GM21381 (cell line): ENCODE results near the gene TFIP11.
"Not testable (repeated sequence)": the region's sequence is repeated elsewhere in the genome, so short reads cannot be mapped to it uniquely, and the experiment has no call there.

Experiments
- ATAC-seq: cut with Tn5 transposase; IDR thresholded peaks from one replicate; pipeline ENCODE4 v1.9.1; 2021; ENCODE audit warnings: mild to moderate bottlenecking, moderate library complexity; ENCODE audit not compliant: unreplicated experiment

TFIP11 gene

GRCh38 chr22:26541167-26541819, 29.0 kb upstream of the TFIP11 start:
- ATAC-seq: no peak

- no peak for ATAC-seq
Observed at GRCh38 chr22:26540119-26540518, 27.8 kb upstream of the TFIP11 start.

- no peak for ATAC-seq
Observed at GRCh38 chr22:26536762-26537134, 24.5 kb upstream of the TFIP11 start.

- ATAC-seq: no peak
Observed at GRCh38 chr22:26536056-26536761, 23.9 kb upstream of the TFIP11 start.

GRCh38 chr22:26535603-26535908, 23.3 kb upstream of the TFIP11 start:
- ATAC-seq: no peak

- ATAC-seq: no peak
Observed at GRCh38 chr22:26534874-26535602, 22.8 kb upstream of the TFIP11 start.

GRCh38 chr22:26534171-26534855, 22.0 kb upstream of the TFIP11 start:
- no peak for ATAC-seq

- no peak for ATAC-seq
Observed at GRCh38 chr22:26529345-26529744, 17.1 kb upstream of the TFIP11 start.

- ATAC-seq: not testable (repeated sequence)
Observed at GRCh38 chr22:26528518-26528917, 16.2 kb upstream of the TFIP11 start.

GRCh38 chr22:26527574-26528465, 15.5 kb upstream of the TFIP11 start:
- ATAC-seq: no peak

GRCh38 chr22:26527167-26527566, 14.9 kb upstream of the TFIP11 start:
- ATAC-seq: no peak

- ATAC-seq: no peak
Observed at GRCh38 chr22:26525946-26526564, 13.8 kb upstream of the TFIP11 start.

- ATAC-seq: no peak
Observed at GRCh38 chr22:26524870-26525269, 12.6 kb upstream of the TFIP11 start.

- ATAC-seq: no peak
Observed at GRCh38 chr22:26522592-26522991, 10.3 kb upstream of the TFIP11 start.

- no peak for ATAC-seq
Observed at GRCh38 chr22:26522012-26522411, 9.7 kb upstream of the TFIP11 start.

- ATAC-seq: no peak
Observed at GRCh38 chr22:26517429-26517828, 5.2 kb upstream of the TFIP11 start.

GRCh38 chr22:26516503-26516902, 4.2 kb upstream of the TFIP11 start:
- no peak for ATAC-seq

- ATAC-seq: no peak
Observed at GRCh38 chr22:26515931-26516330, 3.7 kb upstream of the TFIP11 start.

GRCh38 chr22:26514419-26515161, 2.3 kb upstream of the TFIP11 start:
- no peak for ATAC-seq
